Common myeloid progenitor, CD34-positive (primary cell): ENCODE measurements around the gene NEUROD4.
A peak's percentile ranks its signal among the peaks of the same experiment; 100 is the strongest.

Source experiments
- CTCF ChIA-PET: fragments of 350-600 bp; sonication (Branson Sonifier 250); formaldehyde crosslinking; loops from one replicate; lab custom pipeline; 2021; ENCODE audit warnings: antibody characterized with exemption; lab: Charles Lee
- POLR2A ChIA-PET: fragments of 350-600 bp; sonication (Branson Sonifier 250); formaldehyde crosslinking; loops from one replicate; lab custom pipeline; 2021; ENCODE audit warnings: antibody characterized with exemption; lab: Charles Lee
- DNase-seq, 3 donors: peaks; one replicate each; pipeline versions ENCODE4 v3.0.0 to v3.0.0-alpha.2; 2013
- H3K27ac ChIP-seq, 2 experiments: 1 replicate in 1 of 2; 2 replicates in 1 of 2; pipeline ENCODE4 v1.7.0; 2013; ENCODE audit warnings: inconsistent platforms in 2 of 2, low read length in 2 of 2, mild to moderate bottlenecking in 2 of 2, low read depth in 1 of 2, moderate library complexity in 1 of 2; ENCODE audit not compliant: severe bottlenecking in 2 of 2, insufficient read depth in 1 of 2, poor library complexity in 1 of 2
- H3K27me3 ChIP-seq, 5 experiments: replicated peaks in 2 of 5; 1 replicate in 3 of 5; 2 replicates in 2 of 5; pipeline versions ENCODE4 v1.6.1 to v1.7.0; 2013; ENCODE audit warnings: low read length in 4 of 5, mild to moderate bottlenecking in 2 of 5, moderate library complexity in 2 of 5, inconsistent platforms in 1 of 5; ENCODE audit not compliant: insufficient read depth in 5 of 5, control insufficient read depth in 4 of 5
- H3K36me3 ChIP-seq, 4 experiments: 1 replicate in 2 of 4; 2 replicates in 2 of 4; pipeline versions ENCODE4 v1.6.1 to v1.7.0; 2013; ENCODE audit warnings: low read length in 3 of 4, control low read depth in 1 of 4, mild to moderate bottlenecking in 1 of 4; ENCODE audit not compliant: control insufficient read depth in 4 of 4, insufficient read depth in 4 of 4
- H3K4me1 ChIP-seq, 4 experiments: 1 replicate in 3 of 4; 2 replicates in 1 of 4; pipeline versions ENCODE4 v1.6.1 to v1.7.1; 2013; ENCODE audit warnings: low read length in 3 of 4, mild to moderate bottlenecking in 3 of 4, control low read depth in 1 of 4, inconsistent platforms in 1 of 4, moderate library complexity in 1 of 4; ENCODE audit not compliant: control insufficient read depth in 4 of 4, insufficient read depth in 4 of 4; ENCODE audit errors: control extremely low read depth in 1 of 4
- H3K4me3 ChIP-seq, 7 experiments: 1 replicate in 4 of 7; 2 replicates in 3 of 7; pipeline versions ENCODE4 v1.5.1 to v1.7.0; 2013; ENCODE audit warnings: mild to moderate bottlenecking in 7 of 7, low read length in 6 of 7, moderate library complexity in 6 of 7, inconsistent platforms in 2 of 7, low read depth in 2 of 7, control low read depth in 1 of 7; ENCODE audit not compliant: insufficient read depth in 4 of 7, control insufficient read depth in 1 of 7; ENCODE audit errors: extremely low read depth in 1 of 7
- H3K9me3 ChIP-seq, 5 experiments: 1 replicate in 4 of 5; 2 replicates in 1 of 5; pipeline versions ENCODE4 v1.6.1 to v1.7.1; 2013; ENCODE audit warnings: low read length in 4 of 5, mild to moderate bottlenecking in 2 of 5, inconsistent platforms in 1 of 5, low read depth in 1 of 5, moderate library complexity in 1 of 5; ENCODE audit not compliant: control insufficient read depth in 4 of 5, insufficient read depth in 2 of 5; ENCODE audit errors: control extremely low read depth in 1 of 5
- WGBS: methylation state at CpG from one replicate; pipeline ENCODE4 v1.1.5; 2013; ENCODE audit not compliant: insufficient coverage; 5-methylcytosine and 5-hydroxymethylcytosine counted together

Gene NEUROD4

DNA sequence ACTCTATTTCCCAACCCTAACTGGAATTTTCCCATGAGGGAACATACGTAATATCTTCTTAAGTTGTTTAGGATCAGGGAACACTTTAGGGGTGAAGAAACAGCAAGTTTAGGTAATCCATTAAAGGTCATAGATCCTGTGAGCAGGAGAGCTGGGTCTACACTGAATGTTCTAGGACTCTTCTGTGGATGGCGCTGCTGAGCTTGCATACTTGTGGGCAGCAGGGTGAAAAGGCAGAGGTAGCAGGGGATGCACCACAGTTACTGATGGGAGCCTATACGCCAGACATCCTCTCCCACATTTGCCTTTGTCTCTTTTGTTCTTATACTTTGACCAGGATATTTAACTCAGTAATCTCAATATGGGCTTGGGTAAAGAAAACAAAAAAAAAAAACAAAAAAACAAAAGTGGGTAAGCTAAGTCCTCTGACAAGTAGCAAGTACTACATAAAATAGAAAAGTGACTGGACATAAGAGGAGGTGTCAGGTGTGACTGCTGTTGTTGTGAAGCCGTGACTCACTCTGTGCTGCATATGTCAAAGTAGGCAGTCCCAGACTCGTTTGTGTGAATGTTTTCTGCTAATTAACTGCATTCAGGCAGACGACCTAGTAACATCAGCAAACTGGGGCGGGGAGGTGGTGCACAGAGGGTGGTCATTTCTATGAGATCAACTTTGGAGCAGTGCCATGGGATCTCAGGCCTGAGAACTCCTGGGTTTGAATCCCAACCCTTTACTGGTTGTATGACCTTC, 31.6 kb downstream of the NEUROD4 start:
- Histone ChIP-seq H3K27me3 (peaks cover 0 to 2% (median 0%) of the 10 kb centered on the region in 5 experiments), H3K4me1 (no peaks in the 10 kb centered on the region), H3K36me3 (no peaks in the 10 kb centered on the region), H3K27ac (no peak overlapping the region), H3K9me3 (no peaks in the 10 kb centered on the region), H3K4me3 (no peak overlapping the region)
- ChIA-PET POLR2A (no interaction called here), CTCF (interaction anchor here (1.4 to 1.6 kb wide), 2 partner anchors 54 to 59 kb away, joined by 6 read pairs; no protein-coding TSS in a partner anchor)
- 82% methylated on average over 5 of the region's 7 CpGs for WGBS
- DNase-seq: no peak

- H3K36me3 ChIP-seq: no peaks in the 10 kb centered on the region
- ChIA-PET POLR2A (no interaction called here), CTCF (interaction anchor here (1.3 kb wide), 1 partner anchor 64 kb away, joined by 3 read pairs; no protein-coding TSS in a partner anchor)
- H3K9me3 ChIP-seq: no peaks in the 10 kb centered on the region
- DNase-seq: no peak
- no peak overlapping the region for H3K4me3 ChIP-seq
- 100% methylated on average over 3 of the region's 5 CpGs for WGBS
- H3K27ac ChIP-seq: no peak overlapping the region
- peaks cover 0 to 5% (median 3%) of the 10 kb centered on the region in 4 experiments for H3K4me1 ChIP-seq
- H3K27me3 ChIP-seq: no peaks in the 10 kb centered on the region
These were observed 37.7 kb downstream of the NEUROD4 start for GRCh38 chr12:55057481-55057880.

DNA sequence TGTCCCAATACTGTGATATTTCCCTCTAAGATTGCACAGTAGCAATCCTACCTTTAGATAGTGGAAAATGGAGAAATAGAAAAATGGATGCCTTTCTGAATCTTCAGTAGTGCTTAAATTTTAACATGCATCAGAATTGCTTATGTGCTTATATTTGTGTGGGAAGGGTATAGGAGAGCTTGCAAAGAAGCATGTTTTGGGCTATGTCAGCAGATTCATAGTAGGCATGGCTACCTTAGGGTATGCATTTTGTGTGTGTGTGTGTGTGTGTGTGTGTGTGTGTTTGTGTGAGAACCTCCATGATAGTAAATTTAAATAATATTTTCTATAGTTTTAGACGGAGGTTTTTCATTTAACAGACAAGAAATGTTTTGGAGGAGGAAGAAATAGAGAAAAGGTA, 38.3 kb downstream of the NEUROD4 start:
- POLR2A ChIA-PET: no interaction called here
- Histone ChIP-seq H3K27me3 (no peaks in the 10 kb centered on the region), H3K9me3 (no peaks in the 10 kb centered on the region), H3K36me3 (no peaks in the 10 kb centered on the region), H3K4me3 (no peak overlapping the region), H3K27ac (no peak overlapping the region), H3K4me1 (peaks cover 0 to 5% (median 3%) of the 10 kb centered on the region in 4 experiments)
- no CpG with 5 or more reads among the region's 1 CpG for WGBS
- CTCF ChIA-PET: interaction anchor here (1.3 to 1.9 kb wide), 2 partner anchors 14 to 64 kb away, joined by 3 to 6 read pairs; no protein-coding TSS in a partner anchor
- DNase-seq: no peak

DNA sequence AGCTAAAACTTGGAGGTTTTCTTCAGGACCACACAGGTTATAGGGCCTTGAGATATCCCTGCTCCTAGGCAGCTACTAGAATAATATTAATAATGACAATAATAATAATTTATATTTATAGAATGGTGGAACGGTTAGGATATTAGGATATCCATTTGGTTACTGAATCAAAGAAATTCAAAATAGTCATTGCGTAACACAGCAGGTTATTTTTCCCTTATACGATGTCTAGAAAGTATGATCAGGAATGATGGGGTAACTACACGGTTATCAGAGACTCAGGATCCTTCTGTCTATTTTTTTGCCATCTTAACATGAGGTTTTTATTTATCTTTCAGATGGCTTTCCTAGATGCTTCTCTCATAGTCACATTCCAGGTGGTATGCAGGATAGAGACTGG, 39.0 kb downstream of the NEUROD4 start:
- ChIA-PET CTCF (interaction anchor here (1.9 kb wide), 1 partner anchor 14 kb away, joined by 6 read pairs; no protein-coding TSS in a partner anchor), POLR2A (no interaction called here)
- no peaks in the 10 kb centered on the region for H3K36me3 ChIP-seq
- H3K4me3 ChIP-seq: no peak overlapping the region
- H3K4me1 ChIP-seq: peaks cover 0 to 5% (median 3%) of the 10 kb centered on the region in 4 experiments
- 95% methylated on average over 4 of the region's 4 CpGs for WGBS
- DNase-seq: no peak
- H3K27ac ChIP-seq: no peak overlapping the region
- H3K9me3 ChIP-seq: no peaks in the 10 kb centered on the region
- H3K27me3 ChIP-seq: no peaks in the 10 kb centered on the region

DNA sequence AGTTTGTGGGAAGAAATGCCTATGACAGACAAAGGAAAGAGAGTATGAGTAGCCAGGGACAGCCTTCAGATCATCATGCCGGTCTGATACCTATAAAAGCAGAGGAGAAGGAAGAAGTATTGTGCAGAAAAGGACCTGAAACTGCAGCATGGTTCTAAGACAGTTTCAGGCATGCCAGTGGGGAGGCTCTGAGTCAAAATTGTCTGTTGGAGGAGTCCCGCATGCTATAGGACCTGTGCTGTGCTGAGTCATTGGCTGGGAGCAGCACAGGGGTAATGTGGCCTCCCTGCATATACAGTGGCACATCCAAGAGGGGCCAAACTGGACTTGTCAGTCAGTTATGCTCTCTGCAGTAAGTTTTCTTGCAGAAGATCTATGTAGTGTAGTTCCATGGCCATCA, 40.7 kb downstream of the NEUROD4 start:
- H3K4me1 ChIP-seq: peaks cover 0 to 5% (median 3%) of the 10 kb centered on the region in 4 experiments
- H3K36me3 ChIP-seq: no peaks in the 10 kb centered on the region
- 60% methylated on average over 2 of the region's 2 CpGs for WGBS
- no peak overlapping the region for H3K27ac ChIP-seq
- no peak overlapping the region for H3K4me3 ChIP-seq
- CTCF ChIA-PET: no interaction called here
- POLR2A ChIA-PET: no interaction called here
- H3K9me3 ChIP-seq: no peaks in the 10 kb centered on the region
- no peaks in the 10 kb centered on the region for H3K27me3 ChIP-seq
- DNase-seq: peak in 2 of 3 donors; percentile 37 to 49

GRCh38 chr12:55061024-55061423, 41.2 kb downstream of the NEUROD4 start:
- POLR2A ChIA-PET: no interaction called here
- CTCF ChIA-PET: no interaction called here
- H3K4me1 ChIP-seq: peaks cover 0 to 5% (median 3%) of the 10 kb centered on the region in 4 experiments
- no CpG with 5 or more reads among the region's 3 CpGs for WGBS
- no peaks in the 10 kb centered on the region for H3K27me3 ChIP-seq
- no peak for DNase-seq
- no peaks in the 10 kb centered on the region for H3K36me3 ChIP-seq
- no peak overlapping the region for H3K4me3 ChIP-seq
- no peak overlapping the region for H3K27ac ChIP-seq
- H3K9me3 ChIP-seq: no peaks in the 10 kb centered on the region

- ChIA-PET POLR2A (no interaction called here), CTCF (interaction anchor here (0.7 to 13.8 kb wide), 4 partner anchors 20 to 338 kb away, joined by 3 to 495 read pairs (median 4); no protein-coding TSS in a partner anchor)
- no peak for DNase-seq
- no peak overlapping the region for H3K4me3 ChIP-seq
- WGBS: 82% methylated on average over 2 of the region's 2 CpGs
- H3K36me3 ChIP-seq: no peaks in the 10 kb centered on the region
- H3K9me3 ChIP-seq: no peaks in the 10 kb centered on the region
- H3K27ac ChIP-seq: no peak overlapping the region
- H3K4me1 ChIP-seq: peaks cover 0 to 5% (median 3%) of the 10 kb centered on the region in 4 experiments
- no peaks in the 10 kb centered on the region for H3K27me3 ChIP-seq
These were observed 43.5 kb downstream of the NEUROD4 start for GRCh38 chr12:55063291-55063690.
